Chondrocyte (in vitro differentiated cells): ENCODE results near the gene PTGER2. TPM values are rescaled to one million over a fixed set of nuclear protein-coding genes. Genes with fewer than 3 reads are reported as not detected.

Experiments used
- DNase-seq: peaks from one replicate; pipeline ENCODE4 v3.0.0; 2021; ENCODE audit warnings: mixed read lengths, low spot score
- H3K27ac Mint-ChIP-seq: one replicate; pipeline ENCODE4 v1.8.0; 2021; ENCODE audit warnings: mild to moderate bottlenecking, moderate library complexity, mixed read lengths; ENCODE audit not compliant: unreplicated experiment
- H3K27me3 Mint-ChIP-seq: 2 replicates; pipeline ENCODE4 v1.8.0; 2021; ENCODE audit warnings: low read depth, mixed read lengths
- H3K36me3 Mint-ChIP-seq: 2 replicates; pipeline ENCODE4 v1.8.0; 2021; ENCODE audit warnings: low read depth, mixed read lengths
- H3K4me1 Mint-ChIP-seq: 2 replicates; pipeline ENCODE4 v1.8.0; 2021; ENCODE audit warnings: low read depth, mild to moderate bottlenecking, mixed read lengths
- H3K4me3 Mint-ChIP-seq: one replicate; pipeline ENCODE4 v1.8.0; 2021; ENCODE audit warnings: mild to moderate bottlenecking, moderate library complexity, mixed read lengths; ENCODE audit not compliant: unreplicated experiment
- H3K9me3 Mint-ChIP-seq: 2 replicates; pipeline ENCODE4 v1.8.0; 2021; ENCODE audit warnings: low read depth, mixed read lengths
- CTCF ChIP-seq: fragments of 200-600 bp; sonication (generic); IDR thresholded peaks from 2 replicates; pipeline ENCODE4 v1.5.0; 2021; ENCODE audit warnings: antibody characterized with exemption, mild to moderate bottlenecking, moderate library complexity
- total RNA-seq: library from RNA; stranded (reverse); gene quantifications from 3 replicates; pipeline ENCODE4 v1.2.1, GENCODE V29; 2021

Gene PTGER2
- total RNA-seq, 1 donor from 2014 or later = 2.5 TPM

GRCh38 chr14:52319919-52320318, 5.8 kb downstream of the PTGER2 start:
- H3K27ac Mint-ChIP-seq = no peak overlapping the region
- peaks cover 10% of the 10 kb centered on the region for H3K36me3 Mint-ChIP-seq
- H3K9me3 Mint-ChIP-seq = peaks cover 11% of the 10 kb centered on the region
- DNase-seq = no peak
- H3K4me3 Mint-ChIP-seq = no peak overlapping the region
- H3K27me3 Mint-ChIP-seq = peaks cover under 1% of the 10 kb centered on the region
- TF ChIP-seq CTCF = no peak
- H3K4me1 Mint-ChIP-seq = peaks cover 12% of the 10 kb centered on the region

- H3K27me3 Mint-ChIP-seq = no peaks in the 10 kb centered on the region
- H3K36me3 Mint-ChIP-seq = peaks cover 10% of the 10 kb centered on the region
- H3K4me1 Mint-ChIP-seq = peaks cover 17% of the 10 kb centered on the region
- H3K9me3 Mint-ChIP-seq = peaks cover 11% of the 10 kb centered on the region
- no peak for DNase-seq
- H3K4me3 Mint-ChIP-seq = no peak overlapping the region
- TF ChIP-seq CTCF = no peak
- no peak overlapping the region for H3K27ac Mint-ChIP-seq
Measured at GRCh38 chr14:52325126-52325525, 11.0 kb downstream of the PTGER2 start.

- H3K27ac Mint-ChIP-seq = no peak overlapping the region
- H3K4me1 Mint-ChIP-seq = peaks cover 17% of the 10 kb centered on the region
- no peak overlapping the region for H3K4me3 Mint-ChIP-seq
- peaks cover 10% of the 10 kb centered on the region for H3K36me3 Mint-ChIP-seq
- no peaks in the 10 kb centered on the region for H3K27me3 Mint-ChIP-seq
- DNase-seq = no peak
- TF ChIP-seq CTCF = no peak
- H3K9me3 Mint-ChIP-seq = peaks cover 11% of the 10 kb centered on the region
Measured at GRCh38 chr14:52325630-52326029, 11.5 kb downstream of the PTGER2 start.

GRCh38 chr14:52327374-52328226, 13.5 kb downstream of the PTGER2 start:
- H3K4me3 Mint-ChIP-seq = no peak overlapping the region
- no peaks in the 10 kb centered on the region for H3K27me3 Mint-ChIP-seq
- TF ChIP-seq CTCF = no peak
- H3K27ac Mint-ChIP-seq = no peak overlapping the region
- peaks cover 27% of the 10 kb centered on the region for H3K4me1 Mint-ChIP-seq
- DNase-seq = no peak
- H3K9me3 Mint-ChIP-seq = peaks cover 3% of the 10 kb centered on the region
- H3K36me3 Mint-ChIP-seq = peaks cover 2% of the 10 kb centered on the region

GRCh38 chr14:52328276-52328675, 14.2 kb downstream of the PTGER2 start:
- H3K27ac Mint-ChIP-seq = peak overlapping the region; percentile 17
- H3K36me3 Mint-ChIP-seq = no peaks in the 10 kb centered on the region
- H3K4me1 Mint-ChIP-seq = peaks cover 33% of the 10 kb centered on the region
- TF ChIP-seq CTCF = no peak
- no peak for DNase-seq
- H3K4me3 Mint-ChIP-seq = no peak overlapping the region
- no peaks in the 10 kb centered on the region for H3K27me3 Mint-ChIP-seq
- no peaks in the 10 kb centered on the region for H3K9me3 Mint-ChIP-seq
